HG02588 (cell line): ENCODE measurements around the gene ZC2HC1C.
"Not testable (repeated sequence)": the region's sequence is repeated elsewhere in the genome, so short reads cannot be mapped to it uniquely, and the experiment has no call there.

Experiments
- ATAC-seq: cut with Tn5 transposase; IDR thresholded peaks from one replicate; pipeline ENCODE4 v1.9.1; 2021; ENCODE audit warnings: mild to moderate bottlenecking, moderate library complexity; ENCODE audit not compliant: unreplicated experiment

Gene ZC2HC1C

DNA sequence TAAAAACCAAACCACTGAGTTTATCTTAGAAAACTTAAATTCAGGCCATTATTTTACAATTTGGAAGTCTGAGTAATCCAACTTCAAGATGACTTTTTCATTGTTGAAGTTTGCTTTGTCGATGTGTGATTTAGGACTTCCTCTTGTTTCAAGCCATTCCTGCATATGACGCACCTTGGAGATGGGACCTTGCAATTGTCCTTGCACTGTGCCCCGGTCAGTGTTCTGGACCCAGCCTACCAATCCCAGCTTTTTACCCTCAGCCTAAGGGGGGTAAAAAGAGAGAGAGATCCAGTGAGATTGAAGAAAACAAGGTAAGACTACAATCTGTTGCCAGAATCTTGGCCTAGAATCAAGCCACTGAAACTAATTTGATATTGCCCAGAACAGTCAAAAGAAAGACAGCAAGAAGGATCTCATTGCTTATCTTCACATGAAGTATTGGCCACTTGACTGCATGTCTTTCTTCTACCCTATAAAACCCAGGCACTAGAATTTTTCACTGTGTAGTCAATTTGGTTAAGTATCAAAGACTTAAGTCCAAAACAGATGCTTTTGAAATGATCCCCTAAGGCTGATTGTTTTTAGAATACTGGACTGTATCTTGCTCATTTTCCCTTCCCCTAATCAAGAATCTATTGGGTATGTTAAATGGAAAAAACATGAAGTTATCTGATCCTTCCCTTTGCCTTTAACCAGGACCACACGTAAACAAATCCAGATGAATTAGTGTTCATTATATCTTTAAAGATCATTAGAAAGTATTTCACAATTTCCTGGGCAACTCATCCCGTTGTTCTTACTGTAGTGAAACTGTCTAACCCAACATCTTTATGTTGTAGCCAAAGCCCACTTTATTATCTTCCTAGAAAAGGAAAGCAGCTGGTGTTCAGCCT lies 15.8 kb upstream of the ZC2HC1C start:
- no peak for ATAC-seq

GRCh38 chr14:75054421-75054820 lies 15.0 kb upstream of the ZC2HC1C start:
- ATAC-seq, result no peak

DNA sequence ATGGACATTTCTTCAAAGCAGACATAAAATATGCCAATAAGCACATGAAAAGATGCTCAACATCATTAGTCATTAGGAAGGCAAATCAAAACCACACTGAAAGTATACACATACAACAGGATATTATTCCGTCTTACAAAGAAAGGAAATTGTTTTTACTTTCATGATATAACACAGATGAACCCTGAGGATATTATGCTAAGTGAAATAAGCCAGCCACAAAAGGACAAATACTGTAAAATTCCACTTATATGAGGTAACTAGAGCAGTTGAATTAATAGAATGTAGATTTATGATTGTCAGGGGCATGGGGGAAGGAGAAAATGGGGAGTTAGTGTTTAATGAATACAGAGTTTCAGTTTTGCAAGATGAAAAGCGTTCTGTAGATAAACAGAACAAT lies 9.8 kb upstream of the ZC2HC1C start:
- ATAC-seq, result no peak

GRCh38 chr14:75060420-75060819 lies 9.0 kb upstream of the ZC2HC1C start:
- ATAC-seq, result no peak

- ATAC-seq, result no peak
Measured at GRCh38 chr14:75063013-75063412, 6.4 kb upstream of the ZC2HC1C start.

GRCh38 chr14:75063491-75064204 lies 5.8 kb upstream of the ZC2HC1C start, which contains the start of gene ACYP1:
TSS of gene ACYP1 (minus strand) at chr14:75064024. CDS start at chr14:75063553, 471 bp downstream.
- peak; percentile 96 for ATAC-seq

DNA sequence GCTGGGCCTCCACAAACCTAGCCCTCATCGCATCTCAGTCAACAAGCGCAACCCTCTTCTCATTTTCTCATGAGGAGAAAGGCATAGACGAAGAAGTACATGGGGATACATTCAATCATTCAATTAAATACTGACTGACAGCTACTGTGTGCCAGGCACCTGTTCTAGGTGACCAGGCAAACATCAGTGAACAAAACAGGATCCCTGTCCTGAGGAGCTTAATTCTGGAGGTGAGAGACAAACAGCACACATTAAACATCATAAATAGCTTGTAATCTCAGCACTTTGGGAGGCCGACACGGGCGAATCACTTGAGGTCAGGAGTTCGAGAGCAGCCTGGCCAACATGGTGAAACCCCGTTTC lies 5.3 kb upstream of the ZC2HC1C start:
- no peak for ATAC-seq

DNA sequence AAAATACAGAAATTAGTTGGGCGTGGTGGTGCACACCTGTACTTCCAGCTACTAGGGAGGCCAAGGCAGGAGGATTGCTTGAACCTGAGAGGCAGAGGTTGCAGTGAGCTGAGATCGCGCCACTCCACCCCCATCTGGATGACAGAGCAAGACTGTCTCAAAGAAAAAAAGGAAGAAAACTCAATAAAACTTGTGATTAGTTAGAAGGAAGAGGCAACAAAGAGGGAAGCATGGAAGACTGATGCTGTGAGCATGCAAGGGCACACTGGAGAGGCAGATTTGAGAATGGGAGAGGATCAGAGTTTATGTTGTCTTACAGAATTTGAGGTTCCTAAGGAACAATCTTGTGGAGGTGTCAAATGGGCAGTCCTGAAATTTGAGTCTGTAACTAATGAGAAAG lies 2.8 kb upstream of the ZC2HC1C start:
- ATAC-seq, result no peak

DNA sequence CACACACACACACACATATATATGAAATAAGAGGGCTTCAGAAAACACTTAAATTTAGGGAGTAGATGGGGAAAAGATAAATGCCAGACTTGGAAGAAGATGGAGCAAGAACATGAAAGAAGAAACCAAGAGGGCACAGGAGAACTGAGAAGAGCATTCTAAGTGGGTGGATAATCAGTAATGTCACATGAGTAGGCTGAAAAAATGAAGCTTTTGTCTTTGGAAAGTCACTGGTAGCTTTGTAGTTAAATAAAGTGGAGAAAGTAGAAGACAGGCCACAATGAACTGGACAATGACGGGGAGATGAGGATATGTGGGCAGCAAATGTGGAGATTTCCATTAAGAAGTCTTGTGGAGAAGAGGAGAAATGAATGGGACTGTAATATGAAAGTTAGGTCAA lies 2.2 kb upstream of the ZC2HC1C start:
- no peak for ATAC-seq

GRCh38 chr14:75067765-75068164 lies 1.7 kb upstream of the ZC2HC1C start:
- not testable (repeated sequence) for ATAC-seq

DNA sequence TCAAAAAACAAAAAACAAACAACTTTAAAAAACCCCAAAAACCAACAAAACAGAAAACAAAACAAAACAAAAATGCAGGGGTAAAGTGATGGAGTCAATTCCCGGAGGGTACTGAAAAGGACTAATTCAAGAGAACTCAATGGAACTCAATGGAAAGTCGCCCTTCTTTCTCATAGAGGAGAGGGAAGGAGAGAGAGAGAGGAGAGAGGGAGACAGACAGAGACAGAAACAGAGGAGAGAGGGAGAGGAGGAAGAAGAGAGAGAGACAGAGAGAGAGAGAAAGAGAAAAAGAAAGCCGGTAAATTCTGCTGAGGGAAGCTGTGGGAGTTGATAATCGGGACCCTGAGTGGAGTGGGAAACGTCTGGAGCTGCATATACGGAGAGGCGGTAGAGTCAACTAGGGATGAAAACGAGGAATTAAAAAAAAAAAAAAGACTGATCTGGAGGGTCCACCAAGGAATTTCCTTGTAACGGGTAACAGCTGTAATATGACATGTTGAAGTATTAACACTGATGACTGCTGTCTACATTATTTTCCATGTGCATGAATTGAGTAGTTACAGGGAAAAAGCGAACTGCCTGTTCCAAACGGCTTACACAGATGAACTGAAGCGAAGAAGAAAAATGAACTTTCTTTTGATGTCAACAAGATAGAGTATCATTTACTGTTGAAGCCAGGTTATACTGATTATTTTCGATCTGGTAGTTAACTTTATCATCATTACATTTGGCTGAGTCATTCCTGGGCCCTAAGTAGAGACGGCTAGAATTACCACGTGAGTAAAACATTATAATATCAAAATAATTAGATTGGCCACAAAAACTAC lies 934 bp upstream of the ZC2HC1C start:
- no peak for ATAC-seq

DNA sequence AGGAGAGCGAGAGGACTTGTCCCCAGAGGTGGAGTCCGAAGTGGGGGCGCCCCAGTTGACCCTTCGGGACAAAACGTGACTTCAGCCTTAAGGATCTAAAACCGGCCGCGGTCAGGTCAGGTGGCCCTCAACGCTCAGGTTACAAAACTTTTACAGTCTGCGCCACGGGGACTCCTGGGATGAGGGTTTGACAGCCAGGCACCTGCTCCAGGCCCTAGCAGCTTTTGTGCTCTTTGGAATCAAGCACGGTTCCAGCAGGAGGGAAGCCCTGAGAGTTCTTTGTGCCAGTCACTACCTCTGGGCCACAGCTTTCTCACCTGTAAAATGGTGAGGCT lies 337 bp downstream of the ZC2HC1C start:
- ATAC-seq, result no peak

- no peak for ATAC-seq
Measured at GRCh38 chr14:75070383-75070782, 942 bp downstream of the ZC2HC1C start.

GRCh38 chr14:75077794-75078193 lies 8.4 kb downstream of the ZC2HC1C start:
- no peak for ATAC-seq

DNA sequence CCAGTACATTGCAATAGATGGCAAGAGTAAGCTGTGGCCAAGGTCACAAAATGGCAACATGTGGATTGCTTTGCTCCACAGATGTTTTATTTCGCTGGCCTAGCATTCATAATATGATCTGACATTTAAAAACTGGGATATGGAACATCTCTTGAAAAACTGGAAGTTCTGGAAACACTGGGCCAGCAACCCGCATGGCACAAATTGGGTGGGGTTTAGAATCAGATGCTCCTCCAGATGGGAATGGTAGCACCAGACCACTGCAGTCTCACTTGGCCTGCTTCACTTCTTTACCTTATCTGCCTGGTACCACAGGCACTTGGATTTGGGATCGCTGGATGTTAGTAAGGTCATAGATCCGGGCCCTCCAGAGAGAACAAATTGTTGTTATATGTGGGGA lies 10.1 kb downstream of the ZC2HC1C start:
- ATAC-seq, result no peak

GRCh38 chr14:75081660-75082229 lies 12.3 kb downstream of the ZC2HC1C start:
- no peak for ATAC-seq

DNA sequence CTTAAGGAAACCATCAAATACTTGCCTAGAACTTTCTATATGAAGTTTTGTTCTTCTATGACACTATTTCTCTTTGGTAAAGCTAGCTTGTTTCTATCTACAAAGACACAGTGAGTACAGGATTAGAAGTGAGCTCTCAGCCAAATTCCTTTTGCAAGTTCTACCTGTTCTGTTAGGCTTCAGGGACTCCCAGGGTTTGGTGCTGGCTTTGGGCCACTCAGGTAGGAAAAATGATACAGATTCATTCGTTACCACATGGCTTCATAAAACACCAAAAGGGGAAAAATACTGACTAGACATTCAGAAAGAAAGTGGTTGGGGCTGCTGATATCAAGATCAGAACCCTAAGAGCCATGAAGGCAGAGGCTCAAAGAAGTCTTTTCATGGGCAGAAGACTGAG lies 13.8 kb downstream of the ZC2HC1C start:
- no peak for ATAC-seq

DNA sequence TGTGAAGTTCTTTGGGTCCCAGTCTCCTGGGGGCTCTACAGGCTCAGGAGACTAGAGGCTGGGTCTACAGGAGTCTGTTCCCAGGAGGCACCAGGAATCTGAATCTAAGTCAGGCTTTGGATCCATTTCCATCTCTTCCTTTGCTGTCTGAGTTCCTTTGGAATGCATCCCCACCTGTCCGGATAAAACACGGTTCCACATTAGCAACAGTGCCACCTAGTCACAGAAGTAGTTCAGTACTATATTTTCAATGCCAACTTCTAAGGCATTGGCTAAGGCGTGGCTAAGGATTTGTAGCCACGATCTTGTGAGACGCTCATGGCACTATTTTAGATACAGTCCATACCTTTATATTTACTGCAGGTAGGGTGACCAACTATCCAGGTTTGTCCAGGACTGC lies 15.1 kb downstream of the ZC2HC1C start:
- no peak for ATAC-seq

- no peak for ATAC-seq
Measured at GRCh38 chr14:75088153-75088552, 18.7 kb downstream of the ZC2HC1C start.

- ATAC-seq, result no peak
Measured at GRCh38 chr14:75088566-75089373, 19.3 kb downstream of the ZC2HC1C start.
